IMR-90 (cell line): ENCODE measurements around the gene TBX10. TPM values are rescaled to one million over a fixed set of nuclear protein-coding genes. Genes with fewer than 3 reads are reported as not detected.

Experiments used
- ATAC-seq: fragments of 200-7000 bp; cut with Tn5 transposase; 2 replicates; pipeline ENCODE4 v1.9.1; 2020; ENCODE audit warnings: low read depth, mild to moderate bottlenecking, moderate library complexity
- BruUV-seq: library from RNA; stranded (reverse); fragments of 400-500 nt; replicated peaks from 2 replicates; lab custom pipeline; 2021; lab: Mats Ljungman, UMichigan
- CTCF ChIA-PET: fragments of 300-600 bp; formaldehyde crosslinking; extraction: SDS; loops from one replicate; lab custom pipeline; 2021; ENCODE audit warnings: antibody characterized with exemption; lab: Yijun Ruan, JAX
- POLR2A ChIA-PET: fragments of 300-600 bp; sonication (Branson Sonifier 250); formaldehyde crosslinking; loops from one replicate; lab custom pipeline; 2022; ENCODE audit warnings: antibody characterized with exemption; ENCODE audit not compliant: unreplicated experiment; lab: Charles Lee
- DNase-seq: peaks from one replicate; pipeline ENCODE4 v3.0.0; 2013
- H2AFZ ChIP-seq: replicated peaks from 2 replicates; pipeline ENCODE3; 2013; ENCODE audit warnings: low read length, mild to moderate bottlenecking; ENCODE audit not compliant: poor library complexity
- H2AK5ac ChIP-seq: 2 replicates; pipeline ENCODE4 v1.6.1; 2013; ENCODE audit warnings: low read depth, low read length, inconsistent platforms
- H2AK9ac ChIP-seq: replicated peaks from 2 replicates; pipeline ENCODE3; 2013; ENCODE audit warnings: mild to moderate bottlenecking, low read depth, low read length, moderate library complexity; ENCODE audit not compliant: poor library complexity
- H2BK120ac ChIP-seq: 2 replicates; pipeline ENCODE4 v1.6.1; 2013; ENCODE audit warnings: low read depth, low read length, inconsistent platforms
- H2BK15ac ChIP-seq: 3 replicates; pipeline ENCODE4 v1.6.1; 2013; ENCODE audit warnings: low read depth, low read length, inconsistent platforms
- H2BK20ac ChIP-seq: 2 replicates; pipeline ENCODE4 v1.6.1; 2013; ENCODE audit warnings: low read depth, mild to moderate bottlenecking, inconsistent platforms, low read length, moderate library complexity
- H2BK5ac ChIP-seq: 2 replicates; pipeline ENCODE4 v1.6.1; 2013; ENCODE audit warnings: mild to moderate bottlenecking, low read depth, low read length, inconsistent platforms; ENCODE audit not compliant: poor library complexity, severe bottlenecking
- H3K14ac ChIP-seq: replicated peaks from 2 replicates; pipeline ENCODE4 v1.6.1; 2013; ENCODE audit warnings: low read depth, low read length, inconsistent platforms
- H3K18ac ChIP-seq: 2 replicates; pipeline ENCODE4 v1.6.1; 2013; ENCODE audit warnings: low read depth, low read length, control low read depth
- H3K23ac ChIP-seq: 2 replicates; pipeline ENCODE4 v1.6.1; 2013; ENCODE audit warnings: low read depth, low read length, inconsistent platforms
- H3K27ac ChIP-seq: 2 replicates; pipeline ENCODE4 v1.5.1; 2013; ENCODE audit warnings: mild to moderate bottlenecking, control low read depth, low read length; ENCODE audit not compliant: insufficient read depth
- H3K27me3 ChIP-seq: 2 replicates; pipeline ENCODE4 v1.6.1; 2013; ENCODE audit warnings: low read length; ENCODE audit not compliant: control insufficient read depth, insufficient read depth
- H3K36me3 ChIP-seq: 2 replicates; pipeline ENCODE4 v1.6.1; 2013; ENCODE audit warnings: low read length, mixed read lengths; ENCODE audit not compliant: control insufficient read depth, insufficient read depth
- H3K4ac ChIP-seq: 2 replicates; pipeline ENCODE4 v1.6.1; 2013; ENCODE audit warnings: low read depth, low read length, inconsistent platforms
- H3K4me1 ChIP-seq: 2 replicates; pipeline ENCODE4 v1.6.1; 2013; ENCODE audit warnings: low read length, mixed read lengths; ENCODE audit not compliant: control insufficient read depth, insufficient read depth
- H3K4me2 ChIP-seq: 2 replicates; pipeline ENCODE4 v1.6.1; 2013; ENCODE audit warnings: low read depth, mild to moderate bottlenecking, control low read depth, low read length, moderate library complexity
- H3K4me3 ChIP-seq: 2 replicates; pipeline ENCODE4 v1.5.1; 2013; ENCODE audit warnings: low read depth, mild to moderate bottlenecking, control low read depth, low read length, moderate library complexity; ENCODE audit not compliant: insufficient read depth
- H3K56ac ChIP-seq: 2 replicates; pipeline ENCODE4 v1.6.1; 2013; ENCODE audit warnings: low read length, inconsistent platforms; ENCODE audit not compliant: insufficient read depth; ENCODE audit errors: extremely low read depth
- H3K79me1 ChIP-seq, 2 experiments: 2 replicates each; pipeline ENCODE4 v1.6.1; 2013; ENCODE audit warnings: low read length in 2 of 2, inconsistent platforms in 1 of 2, low read depth in 1 of 2
- H3K9ac ChIP-seq: 2 replicates; pipeline ENCODE4 v1.6.1; 2013; ENCODE audit warnings: low read depth, low read length, control low read depth
- H3K9me1 ChIP-seq: 2 replicates; pipeline ENCODE4 v1.6.1; 2013; ENCODE audit warnings: low read length, inconsistent platforms; ENCODE audit not compliant: insufficient read depth
- H3K9me3 ChIP-seq: 2 replicates; pipeline ENCODE4 v1.6.1; 2013; ENCODE audit warnings: low read length; ENCODE audit not compliant: control insufficient read depth, insufficient read depth
- H4K20me1 ChIP-seq: 2 replicates; pipeline ENCODE4 v1.6.1; 2013; ENCODE audit warnings: low read length, inconsistent platforms; ENCODE audit not compliant: insufficient read depth
- H4K5ac ChIP-seq: 2 replicates; pipeline ENCODE4 v1.6.1; 2013; ENCODE audit warnings: mild to moderate bottlenecking, low read depth, low read length, control low read depth
- H4K8ac ChIP-seq, 2 experiments: 2 replicates each; pipeline ENCODE4 v1.6.1; 2013; ENCODE audit warnings: low read depth in 2 of 2, low read length in 2 of 2, control low read depth in 1 of 2, inconsistent platforms in 1 of 2
- H4K91ac ChIP-seq: 2 replicates; pipeline ENCODE4 v1.6.1; 2013; ENCODE audit warnings: low read depth, low read length, inconsistent platforms; ENCODE audit not compliant: insufficient read depth
- BHLHE40 ChIP-seq: fragments of 150-350 bp; IDR thresholded peaks from 2 replicates; pipeline ENCODE4 v1.6.1; 2016; ENCODE audit warnings: mild to moderate bottlenecking, low read depth, low read length
- WGBS, 2 experiments: methylation state at CpG; one replicate each; pipeline versions ENCODE4 v1.1.5 to v1.1.7; 2013; ENCODE audit warnings: missing lambda C conversion rate in 2 of 2; ENCODE audit not compliant: insufficient read length in 1 of 2; ENCODE audit errors: extremely low coverage in 2 of 2; 5-methylcytosine and 5-hydroxymethylcytosine counted together
- dilution Hi-C: fragments of 300-500 bp; cut with HindIII; formaldehyde crosslinking; loops from one replicate; pipeline ENCODE4 v1.14.3; 2018; ENCODE audit warnings: low sequenced_read_pairs; ENCODE audit not compliant: unreplicated experiment
- in situ Hi-C: fragments of 300-500 bp; cut with MboI; formaldehyde crosslinking; loops from 3 replicates; pipeline ENCODE4 v1.14.3; 2019; ENCODE audit warnings: low sequenced_read_pairs, inconsistent platforms, mixed read lengths
- intact Hi-C: fragments of 100-400 bp; cut with micrococcal nuclease; formaldehyde crosslinking; loops from 2 replicates; pipeline ENCODE4 v1.10.0; 2022
- polyA plus RNA-seq, 3 experiments: library from polyadenylated mRNA; depleted of rRNA; stranded (reverse); fragments of >200 nt; gene quantifications; 2 replicates each; pipeline ENCODE4 v1.2.3, GENCODE V29; 2012; ENCODE audit warnings: low replicate concordance in 1 of 3
- total RNA-seq: library from RNA; depleted of rRNA; stranded (reverse); fragments of >200 nt; gene quantifications from 2 replicates; pipeline ENCODE4 v1.2.3, GENCODE V29; 2012

Gene TBX10
- total and polyA plus RNA-seq, 2 of the 4 experiments (the other 2 are of a cell fraction): not detected

DNA sequence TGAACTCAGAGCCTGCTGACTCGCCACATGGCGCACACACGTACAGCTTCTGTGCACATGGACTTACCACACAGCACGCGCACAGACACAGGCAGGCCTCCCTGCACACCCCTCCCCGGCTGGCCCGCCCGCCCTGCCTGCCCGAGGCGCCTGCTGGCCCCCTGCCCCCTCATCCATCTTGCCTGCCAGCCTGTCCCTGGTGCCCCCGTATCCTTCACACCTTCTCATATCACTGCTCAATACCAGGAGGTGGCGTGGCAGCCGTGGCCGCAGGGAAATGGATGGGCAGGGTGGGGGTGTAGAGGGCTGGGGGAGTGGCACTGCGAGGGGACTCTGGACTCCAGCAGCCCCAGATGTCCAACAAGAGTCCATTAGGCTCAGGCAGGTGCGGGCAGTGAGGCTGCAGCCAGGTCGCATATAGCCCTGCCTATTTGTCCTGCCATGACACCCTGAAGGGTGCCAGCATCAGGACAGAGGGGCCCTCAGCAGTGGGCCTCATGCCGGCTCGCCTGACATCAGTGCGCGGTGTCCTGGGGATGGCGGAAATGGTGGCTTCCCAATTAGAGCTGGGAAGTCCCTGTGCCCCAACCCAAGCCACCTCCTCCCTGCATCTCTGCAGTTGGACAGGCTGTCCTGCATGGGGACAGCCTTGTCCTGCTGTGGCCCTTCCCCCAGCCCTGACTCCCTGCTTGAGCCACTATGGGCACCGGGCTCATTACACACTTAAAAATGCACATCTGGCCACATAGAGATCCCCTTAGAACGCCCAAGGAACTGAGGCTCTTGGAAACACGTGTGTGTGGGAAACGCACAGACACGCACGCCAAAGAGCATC is 2.0 kb upstream of the TBX10 start:
- Histone ChIP-seq H2BK5ac (no peak overlapping the region), H3K9me1 (no peaks in the 10 kb centered on the region), H4K8ac (no peak overlapping the region), H3K4me1 (no peaks in the 10 kb centered on the region), H3K18ac (no peak overlapping the region), H3K9ac (no peak overlapping the region), H2BK120ac (no peak overlapping the region), H2BK20ac (no peak overlapping the region), H3K23ac (no peak overlapping the region), H3K56ac (no peak overlapping the region), H2AFZ (no peak overlapping the region), H4K5ac (no peak overlapping the region), H3K14ac (no peak overlapping the region), H3K27ac (no peak overlapping the region), H2BK15ac (no peak overlapping the region), H3K27me3 (peaks cover 14% of the 10 kb centered on the region; the same call in 1 of the 2 replicates), H3K4me3 (no peak overlapping the region), H4K20me1 (no peaks in the 10 kb centered on the region), H3K4ac (no peak overlapping the region), H3K79me1 (no peaks in the 10 kb centered on the region), H4K91ac (no peak overlapping the region), H3K4me2 (no peak overlapping the region), H2AK9ac (no peak overlapping the region), H3K36me3 (no peaks in the 10 kb centered on the region), H3K9me3 (no peaks in the 10 kb centered on the region; the same call in 1 of the 2 replicates), H2AK5ac (no peak overlapping the region)
- POLR2A ChIA-PET: no interaction called here
- 89% methylated on average over 9 of the region's 28 CpGs; no CpG with 5 or more reads in 1 of the 2 experiments for WGBS, 2 experiments
- dilution Hi-C loops (no loop called here), in situ Hi-C loops (no loop called here), intact Hi-C loops (loop anchor here (10.0 kb wide), 1 partner anchor 153 kb away; no protein-coding TSS in a partner anchor)
- no peak for DNase-seq
- no peak for ATAC-seq
- BruUV-seq: no TSS peak
- CTCF ChIA-PET: interaction anchor here (0.8 kb wide), 1 partner anchor 11 kb away, joined by 3 read pairs; no protein-coding TSS in a partner anchor
- TF ChIP-seq BHLHE40: no peak
